RCC 7860 (cell line): ENCODE results near the gene LYST.
"Not testable (repeated sequence)": the region's sequence is repeated elsewhere in the genome, so short reads cannot be mapped to it uniquely, and the experiment has no call there.

Experiments
- DNase-seq: peaks from one replicate; pipeline ENCODE4 v3.0.0-alpha.2; 2015; ENCODE audit warnings: low spot score
- FAIRE-seq: peaks from 2 replicates; lab custom pipeline; 2012; peaks lifted over from hg19 to GRCh38; lab: Jason Lieb, UNC

LYST gene

DNA sequence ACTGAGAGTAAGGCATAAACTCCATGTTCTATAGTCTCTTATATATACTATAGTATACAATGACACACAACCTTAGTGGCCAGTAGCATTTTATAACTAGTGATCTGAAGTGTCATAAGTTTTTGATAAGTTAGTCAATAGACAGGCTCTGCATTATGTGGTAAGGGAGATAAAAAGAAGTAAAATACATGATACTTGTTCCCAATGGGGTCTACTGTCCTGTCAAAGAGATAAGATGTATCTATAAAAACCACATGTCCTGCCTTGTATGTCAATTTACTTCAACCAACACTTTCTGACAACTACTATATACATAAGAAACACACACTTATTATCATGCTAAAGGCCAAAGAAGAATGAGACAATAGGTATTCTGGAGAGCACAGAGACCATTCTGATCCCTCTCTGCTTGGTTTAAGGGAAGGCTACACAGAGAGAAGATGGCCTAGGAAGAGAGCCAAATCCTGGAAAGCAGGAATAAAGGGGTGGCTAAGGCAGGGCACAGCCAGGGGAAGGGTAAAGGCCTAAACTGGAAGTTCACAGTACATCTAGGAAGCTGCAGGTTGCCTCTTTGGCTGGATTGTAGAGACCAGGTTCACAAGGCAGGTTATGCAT is 91.4 kb downstream of the LYST start:
- DNase-seq (no peak), FAIRE-seq (no peak)

DNA sequence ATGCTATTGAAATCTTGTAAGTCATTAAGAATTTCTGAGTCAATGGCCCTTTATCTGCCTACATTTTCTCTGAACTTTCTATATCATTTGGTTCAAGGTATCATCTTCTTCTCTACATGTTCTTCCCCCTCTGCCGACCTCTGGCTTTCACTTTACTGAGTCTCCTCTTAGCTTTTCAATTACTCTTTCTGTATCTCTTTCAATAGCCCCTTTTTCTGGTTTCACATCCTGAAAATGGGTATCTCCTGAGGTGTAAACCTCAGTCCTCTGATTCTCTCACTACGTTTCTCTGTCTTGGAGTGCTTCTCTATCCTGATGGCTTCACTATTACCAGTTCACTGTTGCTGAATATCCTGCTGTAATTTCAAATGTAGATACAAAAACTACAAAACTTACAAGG is 98.9 kb downstream of the LYST start:
- no peak for FAIRE-seq
- DNase-seq, result no peak

DNA sequence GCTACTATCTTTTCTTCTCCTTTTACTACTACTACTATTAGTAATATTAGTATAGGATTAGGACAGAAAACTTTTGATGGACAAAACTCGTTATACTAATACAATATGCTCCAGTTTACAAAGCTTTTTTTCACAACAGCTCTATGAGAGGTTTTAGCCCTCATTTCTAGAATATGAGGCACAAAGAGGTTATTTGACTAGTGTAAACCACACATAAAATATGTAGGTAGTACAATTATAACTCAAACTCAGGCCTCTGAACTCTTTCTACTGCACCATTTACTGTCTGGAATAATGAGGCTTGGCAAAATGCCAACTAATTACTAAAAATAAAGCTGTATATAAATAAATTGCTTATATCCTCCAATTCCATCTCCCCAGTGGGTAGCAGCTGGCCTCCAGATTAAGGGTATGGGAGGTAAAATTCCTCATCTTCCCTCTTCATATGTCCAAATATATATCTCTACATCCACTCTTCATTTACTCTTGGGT is 99.9 kb downstream of the LYST start:
- no peak for FAIRE-seq
- DNase-seq, result no peak

DNA sequence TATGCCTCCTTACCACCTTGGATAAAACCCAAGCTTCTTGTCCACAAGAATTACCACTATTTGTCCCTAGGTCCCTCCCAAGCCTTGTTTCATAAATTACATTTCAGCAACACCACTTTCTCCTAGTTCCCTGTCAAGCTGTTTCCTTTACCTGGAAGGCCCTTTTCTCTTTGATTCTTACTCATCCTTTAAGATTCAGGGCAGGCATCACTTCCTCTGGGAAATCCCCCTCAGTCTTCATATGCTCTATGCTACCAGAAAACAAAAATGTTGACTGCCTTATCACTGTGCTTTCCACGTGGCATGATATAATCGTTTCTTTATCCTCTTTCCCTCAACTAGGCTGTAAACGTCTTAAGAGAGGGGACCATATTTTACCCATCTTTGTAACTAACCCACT is 102.7 kb downstream of the LYST start:
- no peak for FAIRE-seq
- peak; percentile 40 for DNase-seq

DNA sequence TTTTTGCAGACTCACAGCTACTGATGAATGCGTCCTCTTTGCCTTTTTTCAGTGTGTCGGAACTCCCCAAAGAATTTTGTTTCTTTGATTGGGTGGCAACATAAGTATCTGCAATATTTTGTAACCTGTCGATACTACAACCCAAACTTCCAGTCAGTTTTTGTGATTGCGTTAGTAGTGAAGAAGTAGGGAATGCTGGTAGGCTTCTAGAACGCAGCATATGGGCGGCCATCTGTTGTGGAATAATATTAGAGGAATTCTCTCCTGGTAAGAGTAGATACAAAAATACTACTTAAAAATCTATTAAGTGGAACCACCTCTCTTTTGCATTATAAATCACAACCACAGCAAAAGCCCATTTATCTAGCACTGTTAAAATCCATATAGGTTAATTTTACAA is 107.4 kb downstream of the LYST start:
- DNase-seq (no peak), FAIRE-seq (no peak)

- DNase-seq (no peak), FAIRE-seq (no peak)
Measured at GRCh38 chr1:235758931-235759330, 107.8 kb downstream of the LYST start.

GRCh38 chr1:235757587-235758096 is 109.1 kb downstream of the LYST start:
- DNase-seq (no peak), FAIRE-seq (no peak)

GRCh38 chr1:235754186-235754585 is 112.5 kb downstream of the LYST start:
- not testable (repeated sequence) for DNase-seq, FAIRE-seq

DNA sequence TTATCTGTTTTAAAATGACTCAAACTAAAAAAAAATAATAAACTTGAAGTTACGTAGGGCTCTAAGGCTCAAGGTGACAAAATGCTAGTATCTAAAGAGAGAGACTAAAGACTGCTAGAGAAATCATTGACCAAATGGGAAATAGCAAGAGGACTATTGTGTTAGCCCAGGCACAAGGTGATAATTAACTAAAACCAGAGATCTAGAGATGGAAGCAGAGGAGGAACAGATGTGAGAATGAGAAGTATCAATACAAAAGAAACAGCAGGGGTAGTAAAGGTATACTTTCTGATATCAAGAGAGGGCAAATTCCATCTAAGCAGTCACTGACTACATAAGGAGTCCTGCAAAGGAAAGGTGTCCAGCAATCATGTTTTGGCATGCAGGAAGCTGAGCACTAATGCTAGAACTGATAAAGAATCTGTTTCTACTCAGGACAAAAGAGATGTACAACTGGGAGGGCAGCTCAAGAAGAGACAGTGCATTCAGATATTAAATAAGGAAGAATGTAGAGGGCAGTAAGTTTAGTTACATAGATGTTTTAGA is 116.9 kb downstream of the LYST start:
- no peak for DNase-seq
- FAIRE-seq, result no peak

DNA sequence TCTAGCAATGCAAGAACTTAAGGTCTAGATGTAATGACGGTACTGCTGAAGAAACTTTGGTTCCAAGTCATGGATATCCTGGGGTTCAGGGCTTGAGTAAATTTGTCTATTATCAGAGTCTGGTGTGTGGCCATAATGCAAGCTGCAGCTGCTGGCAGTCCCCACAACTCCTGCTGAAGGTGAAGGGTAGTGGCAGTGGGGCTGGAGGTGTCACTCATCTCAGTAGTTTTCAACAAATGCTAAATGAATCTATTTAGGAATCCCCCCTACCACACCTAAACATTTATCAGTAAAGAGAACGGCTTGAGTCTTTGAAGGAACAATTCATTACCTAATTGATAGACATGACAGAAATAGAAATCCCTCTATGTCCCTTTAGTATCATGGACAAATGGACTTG is 118.0 kb downstream of the LYST start:
- FAIRE-seq, result no peak
- DNase-seq, result no peak

DNA sequence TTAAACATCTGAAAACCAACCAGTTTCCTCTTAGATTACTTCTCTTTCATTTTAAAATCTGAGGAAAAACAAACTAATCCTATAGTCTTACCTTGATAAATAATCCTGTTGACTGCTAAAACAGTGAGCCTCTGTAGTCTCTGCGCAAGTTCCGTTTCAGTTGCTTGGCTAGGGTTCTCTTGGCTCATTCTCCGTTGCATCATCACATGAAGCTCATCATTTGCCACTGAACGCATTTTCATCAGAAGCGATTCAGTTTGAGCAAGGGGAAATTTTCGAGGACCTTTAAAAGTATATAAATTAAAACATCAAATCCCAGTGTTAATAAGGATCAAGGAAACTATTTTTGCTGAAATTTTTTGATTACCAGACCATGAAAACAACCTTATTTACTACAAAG is 120.5 kb downstream of the LYST start:
- DNase-seq, result no peak
- FAIRE-seq, result no peak

DNA sequence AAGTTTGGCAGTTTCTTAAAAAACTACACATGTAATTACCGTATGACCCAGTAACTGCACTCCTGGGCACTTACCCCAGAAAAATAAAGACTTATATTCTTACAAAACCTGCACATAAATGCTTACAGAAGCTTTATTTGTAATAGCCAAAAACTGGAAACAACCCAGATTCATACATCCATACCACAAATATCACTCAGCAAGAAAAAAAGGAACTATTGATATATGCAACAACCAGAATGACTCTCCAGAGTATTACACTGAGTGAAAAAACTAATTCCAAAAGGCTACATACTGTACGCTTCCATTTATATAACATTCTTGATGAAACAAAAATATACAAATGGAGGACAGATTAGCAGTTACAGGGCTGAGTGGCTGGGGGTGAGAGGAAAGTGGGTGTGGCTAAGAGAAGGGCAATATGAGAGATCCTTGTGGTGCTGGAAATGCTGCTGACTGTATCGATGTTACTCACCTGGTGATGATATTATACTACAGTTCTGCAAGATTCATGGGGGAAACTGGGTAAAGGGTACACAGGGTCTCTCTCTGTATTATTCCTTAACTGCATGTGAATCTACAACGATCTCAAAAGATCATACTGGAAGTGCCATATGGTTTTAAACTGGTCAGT is 121.1 kb downstream of the LYST start:
- FAIRE-seq (no peak), DNase-seq (no peak)

GRCh38 chr1:235742914-235743599 is 123.6 kb downstream of the LYST start:
- FAIRE-seq (no peak), DNase-seq (no peak)

GRCh38 chr1:235741294-235741693 is 125.4 kb downstream of the LYST start:
- DNase-seq (peak; percentile 48), FAIRE-seq (no peak)

GRCh38 chr1:235739631-235740030 is 127.1 kb downstream of the LYST start:
- FAIRE-seq (no peak), DNase-seq (no peak)

GRCh38 chr1:235739124-235739523 is 127.6 kb downstream of the LYST start:
- no peak for FAIRE-seq
- no peak for DNase-seq

DNA sequence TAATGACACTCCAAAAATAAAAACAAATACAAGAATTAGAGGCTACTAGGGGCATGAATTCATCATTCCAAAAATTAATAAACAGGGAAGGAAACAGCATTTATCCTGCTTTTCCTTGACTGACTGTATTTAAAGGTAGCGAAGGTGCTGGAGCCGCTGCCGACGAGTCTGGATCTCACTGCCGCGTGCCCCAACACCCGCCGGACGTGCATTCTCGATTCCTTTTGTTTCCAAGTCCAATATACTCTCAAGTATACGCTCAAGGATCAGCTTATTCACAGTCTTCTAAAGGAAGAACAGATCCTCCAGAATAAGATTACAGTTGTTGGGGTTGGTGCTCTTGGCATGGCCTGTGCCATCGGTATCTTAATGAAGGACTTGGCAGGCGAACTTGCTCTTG is 129.0 kb downstream of the LYST start:
- DNase-seq (no peak), FAIRE-seq (no peak)

- no peak for FAIRE-seq
- DNase-seq, result no peak
Measured at GRCh38 chr1:235736263-235736662, 130.4 kb downstream of the LYST start.

- no peak for DNase-seq
- FAIRE-seq, result no peak
Measured at GRCh38 chr1:235735621-235736020, 131.1 kb downstream of the LYST start.

DNA sequence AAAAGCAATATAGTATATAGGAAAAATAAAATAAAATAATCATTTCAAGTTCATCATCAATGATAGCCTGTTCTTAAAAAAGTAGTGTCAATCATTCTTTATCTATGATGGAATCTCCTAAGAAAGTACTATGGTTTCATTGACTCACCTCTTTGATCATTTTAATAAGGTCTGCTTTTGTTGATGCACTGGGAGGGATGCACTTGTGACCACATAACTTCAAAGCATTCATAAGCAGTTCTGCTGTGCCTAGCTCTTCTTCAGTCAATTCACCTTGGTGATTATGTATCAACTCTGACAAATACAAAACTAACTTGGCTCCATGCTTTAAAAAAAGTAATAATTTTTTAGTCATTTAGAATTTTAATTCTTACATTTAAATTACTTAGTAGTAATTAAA is 132.4 kb downstream of the LYST start:
- no peak for FAIRE-seq
- no peak for DNase-seq

DNA sequence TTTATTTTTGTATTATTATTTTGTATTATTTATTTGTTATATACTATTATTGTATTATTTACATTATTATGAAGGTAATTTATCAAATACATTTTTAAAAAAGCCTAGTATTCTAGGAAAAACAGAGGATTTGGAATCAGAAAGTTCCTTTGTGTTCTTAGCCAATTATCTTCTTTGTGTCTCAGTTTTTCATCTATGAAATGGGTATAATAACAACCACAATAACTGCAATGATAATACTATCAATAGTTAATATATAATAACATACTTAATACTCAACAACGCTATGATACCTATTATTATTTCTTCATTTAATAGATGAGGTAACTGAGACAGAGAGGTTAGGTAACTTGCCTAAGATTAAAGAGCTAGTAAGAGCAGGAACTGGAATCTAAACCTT is 136.7 kb downstream of the LYST start:
- FAIRE-seq (peak; percentile 7), DNase-seq (no peak)

- DNase-seq (no peak), FAIRE-seq (no peak)
Measured at GRCh38 chr1:235726557-235726956, 140.1 kb downstream of the LYST start.
